GM04503 (cell line): Measurements from ENCODE around the gene ZIC4.

ENCODE experiments used
- DNase-seq: peaks from one replicate; pipeline ENCODE4 v3.0.0-alpha.2; 2012; ENCODE audit warnings: low read depth

The ZIC4 gene

DNA sequence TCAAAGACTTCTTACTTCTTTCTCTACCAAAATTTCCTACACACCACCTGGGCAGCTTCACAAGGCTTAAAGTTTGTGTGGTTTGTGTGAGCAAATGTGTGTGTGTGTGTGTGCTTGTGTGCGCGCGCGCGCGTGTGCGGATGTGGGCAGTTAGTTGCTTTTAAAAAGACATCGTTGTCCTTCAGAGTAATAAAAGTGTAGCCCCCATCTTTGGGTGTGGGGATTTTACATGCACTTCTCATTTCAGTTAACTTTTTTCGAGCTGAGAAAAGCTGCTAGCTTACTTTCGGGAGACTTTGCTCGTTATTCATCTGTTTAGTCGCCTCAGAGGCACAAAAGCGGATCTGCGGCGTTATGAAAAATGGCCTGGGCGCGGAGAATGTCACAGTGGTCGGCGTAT lies 36.0 kb downstream of the ZIC4 start:
- no peak for DNase-seq

GRCh38 chr3:147369661-147370123 lies 36.7 kb downstream of the ZIC4 start:
- no peak for DNase-seq

GRCh38 chr3:147369231-147369630 lies 37.1 kb downstream of the ZIC4 start:
- no peak for DNase-seq

DNA sequence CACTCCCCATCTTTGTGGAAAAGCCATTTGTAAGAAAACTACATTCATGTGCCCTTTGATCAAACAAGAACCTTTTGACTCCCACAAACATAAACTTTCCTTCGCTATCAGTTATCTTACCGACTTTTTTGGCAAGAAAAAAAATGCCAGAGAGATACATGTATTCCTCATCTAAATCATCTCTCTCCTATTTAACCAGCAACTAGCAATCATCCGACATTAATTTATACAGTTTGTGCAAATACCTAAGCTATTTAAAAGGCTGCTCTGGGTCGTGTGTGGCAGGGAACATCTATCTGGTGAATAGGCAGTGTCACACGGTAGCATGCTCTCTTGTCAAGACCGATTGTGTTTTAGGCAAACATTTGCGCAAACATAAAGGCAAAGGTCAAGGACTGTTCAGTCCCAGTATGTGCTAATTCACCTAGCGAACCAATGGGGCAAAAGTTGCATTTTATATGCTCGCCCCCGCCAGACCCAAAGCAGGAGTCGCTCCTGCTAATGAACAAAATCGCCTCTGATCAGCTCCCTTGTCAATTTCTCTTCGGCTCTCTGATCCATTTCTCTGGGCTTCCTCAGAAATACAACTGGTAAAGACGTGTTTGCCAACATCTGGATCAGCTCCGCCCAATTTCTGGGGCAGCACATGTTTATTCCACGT lies 37.7 kb downstream of the ZIC4 start:
- DNase-seq = no peak

DNA sequence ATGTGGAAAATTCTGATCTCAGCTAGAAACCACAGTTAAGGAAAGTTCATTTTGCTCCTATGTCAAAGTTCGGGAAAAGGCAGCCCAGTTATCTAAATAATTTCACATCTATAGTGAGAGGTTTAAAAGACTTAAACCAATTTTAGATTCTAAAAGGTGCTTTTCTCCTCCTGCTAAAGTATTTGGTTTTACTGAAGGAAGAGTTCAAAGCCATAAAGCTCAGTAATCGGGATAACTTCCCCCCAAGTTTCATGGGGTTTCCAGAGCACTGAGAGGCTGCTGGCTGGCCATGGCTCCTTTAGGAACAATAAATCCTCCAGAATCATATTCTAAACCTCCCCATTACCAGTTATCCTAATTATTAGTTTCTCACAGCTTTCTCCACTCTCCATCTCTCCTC lies 38.2 kb downstream of the ZIC4 start:
- DNase-seq = no peak

GRCh38 chr3:147367676-147368075 lies 38.7 kb downstream of the ZIC4 start:
- DNase-seq = no peak

DNA sequence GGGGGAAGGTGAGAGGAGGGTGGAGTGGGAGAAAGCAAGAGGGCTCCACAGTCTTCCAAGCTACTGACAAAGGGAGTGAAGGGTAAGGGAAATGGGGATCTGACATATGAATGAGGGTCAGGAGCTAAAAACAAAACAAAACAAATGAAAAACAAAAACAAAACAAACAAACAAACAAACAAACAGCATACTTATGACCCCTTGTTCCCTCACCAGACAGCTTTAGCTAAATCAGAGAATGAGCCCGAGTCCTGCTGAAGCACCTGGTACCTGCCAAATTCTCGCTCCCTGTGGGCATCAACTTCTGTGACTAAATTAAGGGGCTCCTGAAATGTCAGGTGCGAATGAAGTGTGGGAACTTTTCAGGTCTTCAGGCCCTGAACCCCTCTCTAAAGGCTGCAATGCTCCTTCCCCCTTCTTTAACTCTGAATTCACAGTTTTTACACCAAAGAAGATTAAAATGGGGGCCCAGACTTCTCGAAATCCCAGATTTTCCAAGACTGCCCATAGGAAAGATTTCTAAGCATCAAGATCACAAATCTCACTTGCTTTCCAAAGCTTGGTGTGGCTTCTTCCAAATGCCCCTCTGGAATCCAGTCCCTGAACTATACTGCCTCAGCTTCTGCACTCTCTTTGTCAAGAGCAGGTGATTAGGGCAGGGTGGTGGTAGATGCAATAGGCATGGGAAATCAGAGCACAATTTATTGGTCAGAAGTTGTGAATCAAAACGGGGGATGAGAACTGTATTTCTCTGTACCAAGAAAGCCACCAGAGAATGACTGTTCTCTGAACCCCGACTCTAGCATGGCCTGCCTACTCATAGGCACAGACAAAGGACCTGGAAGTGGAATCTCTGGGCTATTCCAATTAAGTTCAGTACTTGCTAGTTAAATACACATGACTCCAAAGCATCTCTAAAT lies 40.9 kb downstream of the ZIC4 start:
- no peak for DNase-seq

DNA sequence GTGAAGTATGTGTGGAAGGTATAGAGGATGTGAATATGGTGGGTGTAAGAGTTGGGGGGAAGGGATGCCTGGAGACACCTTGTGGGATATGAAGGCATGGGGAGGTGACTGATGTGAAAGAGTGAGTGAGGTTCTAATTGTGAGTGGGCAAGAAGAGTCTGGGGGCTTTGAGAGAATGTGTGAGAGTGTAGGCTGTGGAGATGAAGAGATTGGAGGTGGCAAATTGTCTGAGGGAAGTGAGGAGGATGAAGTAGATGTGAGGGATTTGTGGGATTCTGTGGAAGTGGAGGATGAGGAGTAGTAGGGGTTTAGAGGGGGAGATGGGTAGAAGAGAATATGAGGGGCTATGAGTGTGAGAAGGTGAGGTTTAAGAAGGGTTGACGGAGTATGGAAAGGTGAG lies 41.6 kb downstream of the ZIC4 start:
- no peak for DNase-seq

GRCh38 chr3:147361454-147362420 lies 44.6 kb downstream of the ZIC4 start:
- DNase-seq = no peak

GRCh38 chr3:147360646-147361453 lies 45.5 kb downstream of the ZIC4 start:
- DNase-seq = no peak

DNA sequence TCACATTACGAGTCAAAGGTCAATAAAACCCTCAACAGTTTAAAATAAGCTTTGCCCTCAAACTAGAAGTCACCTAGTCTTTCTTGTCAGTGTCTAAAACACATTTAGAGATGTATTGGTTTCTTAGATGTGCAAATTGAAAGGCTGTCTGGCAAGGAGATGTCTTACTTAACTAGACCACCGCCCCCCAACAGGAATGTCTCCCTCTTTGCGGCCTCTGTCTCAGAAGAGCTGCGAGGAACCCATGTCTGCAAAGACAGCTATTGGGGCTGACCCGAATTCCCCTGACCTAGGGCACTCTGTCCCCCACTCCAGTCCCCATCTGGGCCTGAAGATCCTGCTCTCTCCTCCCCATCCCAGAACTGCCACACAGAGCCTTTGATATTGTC lies 46.3 kb downstream of the ZIC4 start:
- no peak for DNase-seq

- DNase-seq = no peak
These were observed 46.9 kb downstream of the ZIC4 start for GRCh38 chr3:147359177-147360050.

DNA sequence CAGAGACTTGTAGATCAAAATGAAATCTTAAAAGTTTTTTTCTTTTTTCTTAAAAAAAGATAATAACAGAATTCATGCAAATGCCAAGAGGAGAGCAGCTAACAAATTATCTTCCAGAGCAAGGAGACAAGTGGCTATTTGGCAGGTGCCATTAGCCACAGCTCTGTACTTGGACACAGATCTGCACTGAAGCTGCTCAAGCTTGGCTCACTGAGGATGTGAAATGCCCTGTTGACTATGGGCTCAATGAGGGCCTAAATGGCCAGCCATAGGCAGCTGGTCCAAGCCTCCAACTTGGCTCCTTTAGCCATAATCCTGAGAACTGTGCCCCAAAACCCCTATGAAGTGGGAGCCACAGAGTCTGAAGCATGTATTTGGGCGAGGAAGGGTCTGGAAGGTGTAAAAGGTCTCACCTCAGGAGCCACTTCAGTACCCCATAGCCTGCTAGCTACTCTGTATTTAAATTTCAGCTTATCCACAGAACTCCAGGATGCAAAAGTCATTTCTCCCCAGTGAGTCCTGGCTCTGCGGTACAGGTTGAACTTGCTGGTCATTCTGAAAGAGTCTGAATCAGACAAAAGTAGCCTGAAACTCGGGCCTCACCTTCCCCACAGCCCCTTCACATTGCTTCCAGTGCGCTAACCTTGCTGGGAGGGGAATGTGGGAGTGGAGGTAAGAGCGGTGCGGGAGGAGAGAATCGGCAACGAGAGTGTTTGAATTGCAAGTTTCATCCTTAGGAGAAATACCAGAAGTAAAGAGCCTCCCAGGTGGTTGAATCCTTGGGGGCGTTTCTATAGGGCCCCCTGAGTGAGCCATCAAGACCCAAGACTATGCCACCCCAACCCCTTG lies 48.0 kb downstream of the ZIC4 start:
- no peak for DNase-seq

DNA sequence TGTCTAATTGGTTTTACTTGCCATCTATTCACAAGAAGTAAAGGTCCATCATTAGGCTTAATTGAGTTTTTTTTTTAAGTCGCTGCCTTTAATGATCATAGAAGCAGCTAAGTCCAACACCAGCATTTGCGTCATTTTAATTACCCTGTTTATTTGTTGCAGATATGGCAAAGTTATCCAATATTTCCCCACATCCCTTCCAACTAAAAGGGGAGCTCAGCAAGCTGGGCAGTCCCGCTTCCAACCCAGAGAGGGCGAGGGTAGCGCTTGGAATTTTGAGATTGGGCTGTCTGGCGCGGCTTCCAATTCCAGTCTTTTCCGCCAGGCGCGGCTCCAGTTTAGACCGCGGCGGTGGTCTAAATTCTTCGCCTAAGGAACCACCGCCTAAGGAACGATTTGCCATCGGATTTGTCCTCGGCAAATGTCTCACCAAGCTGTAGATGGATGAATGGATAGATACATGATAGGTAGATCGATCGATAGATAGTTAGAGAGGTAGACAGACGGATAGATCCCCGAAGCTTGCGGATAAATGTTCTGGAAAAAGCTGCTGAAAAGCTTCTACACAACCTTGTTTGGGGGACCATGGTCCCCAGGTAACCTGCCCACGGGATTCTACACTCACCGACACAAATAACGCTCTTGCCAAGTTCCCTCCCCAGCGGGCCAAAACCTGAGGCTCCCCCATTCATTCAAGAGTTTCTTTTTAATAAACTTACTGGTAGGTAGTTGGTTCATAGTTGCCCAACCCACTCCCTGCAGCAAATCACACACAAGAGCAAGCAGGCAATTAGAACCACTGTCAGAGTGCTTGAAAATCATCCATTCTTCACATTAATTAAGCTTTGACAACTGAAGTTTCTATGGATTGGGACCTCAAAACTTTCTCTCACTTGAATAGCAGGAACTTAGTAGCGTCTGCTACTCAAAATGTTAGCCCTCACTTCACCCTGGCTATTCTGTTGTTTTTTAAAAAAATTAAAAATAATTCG lies 49.1 kb downstream of the ZIC4 start:
- DNase-seq = no peak

DNA sequence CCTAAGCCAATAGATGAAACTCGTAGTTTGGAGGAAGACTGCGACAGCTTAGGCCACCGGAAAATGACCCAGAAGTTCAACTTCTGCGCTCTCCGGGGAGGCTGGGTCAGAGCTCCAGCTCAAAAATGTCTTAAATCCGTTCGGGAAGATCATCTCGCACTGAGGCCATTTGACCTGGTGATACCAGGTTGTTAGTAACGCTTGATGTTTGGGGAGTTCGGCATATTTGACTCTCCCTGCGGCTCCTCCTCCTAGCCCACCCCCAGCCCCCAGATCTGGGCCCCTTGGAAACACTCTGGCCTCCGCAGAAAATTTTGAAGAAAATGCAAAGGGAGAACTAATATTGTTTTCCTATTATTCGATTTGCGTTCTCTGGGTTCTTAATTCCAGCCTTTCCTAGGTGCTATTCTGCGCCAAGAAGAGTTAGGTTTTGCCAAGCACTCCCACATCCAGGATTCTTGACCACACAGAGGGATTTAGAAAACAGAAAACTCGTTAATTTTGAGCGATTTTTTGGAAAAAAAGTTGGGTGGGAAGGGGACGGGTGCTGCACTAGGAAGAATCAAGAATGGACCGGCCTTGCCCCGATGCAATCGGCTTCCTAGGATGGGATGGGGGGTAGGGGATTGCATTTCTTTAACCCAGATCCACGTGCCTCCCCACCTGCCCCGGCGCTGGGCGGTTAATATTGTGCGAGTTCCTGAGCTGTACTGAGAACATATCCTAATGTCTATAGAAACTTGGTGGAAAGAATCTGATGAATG lies 50.0 kb downstream of the ZIC4 start:
- DNase-seq = no peak

DNA sequence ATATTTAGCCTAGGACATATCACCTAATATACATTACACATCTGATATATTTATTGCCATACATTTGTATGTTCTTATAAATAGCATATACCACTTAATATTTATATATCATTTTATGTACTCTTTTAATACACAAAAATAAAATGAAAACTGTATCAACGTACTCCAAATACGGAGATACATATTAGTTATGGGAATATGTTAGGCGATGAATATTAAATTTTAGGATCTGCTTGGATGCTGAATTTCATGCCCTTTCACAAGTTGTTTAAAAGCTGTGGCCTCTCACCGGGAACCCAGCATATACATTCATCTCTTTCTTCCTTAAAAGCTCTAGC lies 50.6 kb downstream of the ZIC4 start:
- no peak for DNase-seq

- no peak for DNase-seq
These were observed 51.1 kb downstream of the ZIC4 start for GRCh38 chr3:147355084-147355752.
